Right lobe of liver (tissue), 6 donors: ENCODE measurements around the gene ASIC2. TPM values are rescaled to one million over a fixed set of nuclear protein-coding genes. Genes with fewer than 3 reads are reported as not detected.

Experiments used
- ATAC-seq, 4 donors: fragments of 200-7000 bp; cut with Tn5 transposase; one replicate each; pipeline ENCODE4 v1.9.1; 2020; ENCODE audit warnings: mild to moderate bottlenecking in 4 of 4, moderate library complexity in 4 of 4
- DNase-seq, 3 donors: peaks; one replicate each; pipeline ENCODE4 v3.0.0-alpha.2; 2020
- H3K27ac ChIP-seq, 3 donors: fragments of 200-600 bp; one replicate each; pipeline ENCODE4 v1.8.0; 2022
- H3K27me3 ChIP-seq, 2 donors: fragments of 200-600 bp; one replicate each; pipeline ENCODE4 v1.8.0; 2022
- H3K36me3 ChIP-seq, 4 donors: fragments of 200-600 bp; sonication (generic) in 1 of 4; one replicate each; pipeline versions ENCODE4 v1.5.1 to v1.8.0; 2017 to 2022; ENCODE audit warnings: control low read depth in 1 of 4
- H3K4me1 ChIP-seq, 4 donors: fragments of 200-600 bp; sonication (generic) in 1 of 4; one replicate each; pipeline versions ENCODE4 v1.5.1 to v1.8.0; 2017 to 2022; ENCODE audit warnings: control low read depth in 1 of 4
- H3K4me3 ChIP-seq, 3 donors: fragments of 200-600 bp; one replicate each; pipeline ENCODE4 v1.8.0; 2022
- H3K9me3 ChIP-seq, 4 donors: fragments of 200-600 bp; sonication (generic) in 1 of 4; one replicate each; pipeline versions ENCODE4 v1.5.1 to v1.8.0; 2017 to 2022; ENCODE audit warnings: control low read depth in 1 of 4
- CTCF ChIP-seq, 4 donors: fragments of 200-600 bp in 3 of 4; fragments of 450-650 bp in 1 of 4; IDR thresholded peaks; one replicate each; pipeline versions ENCODE4 v1.5.1 to v1.8.0; 2016 to 2022; ENCODE audit warnings: antibody characterized with exemption in 4 of 4, mild to moderate bottlenecking in 2 of 4
- POLR2A ChIP-seq: fragments of 450-650 bp; IDR thresholded peaks from one replicate; pipeline ENCODE4 v1.6.1; 2017; ENCODE audit warnings: antibody characterized with exemption, mild to moderate bottlenecking
- WGBS: methylation state at CpG from one replicate; pipeline ENCODE4 v1.1.6; 2018; ENCODE audit warnings: low coverage, low lambda C conversion rate; ENCODE audit not compliant: insufficient coverage; ENCODE audit errors: missing lambda C conversion rate; 5-methylcytosine and 5-hydroxymethylcytosine counted together
- intact Hi-C, 2 donors: fragments of 100-400 bp; cut with DNase I; formaldehyde crosslinking; loops; one replicate each; pipeline versions ENCODE4 v1.11.2 to v1.14.1; 2022
- total RNA-seq, 6 experiments: library from RNA; depleted of rRNA in 2 of 6; stranded (reverse); fragments of >200 nt in 2 of 6; fragmentation: NEBNext Ultra II Directional in 3 of 6; extraction: Animal tissue kit (Norgen Biotek cat#: 25700) in 3 of 6; gene quantifications; one replicate each; pipeline versions ENCODE4 v1.1.0 to v1.2.4, GENCODE V29; 2016 to 2023
- donor health status: DM: no; HTN: yes; CAD: no.
- donor health status: DM: no; HTN: no; CAD: no.
- donor health status: DM: no; HTN: no; CAD: no.
- donor health status: DM: no; HTN: yes; CAD: no.
- donor health status: DM: no; HTN: yes; CAD: no.

Gene ASIC2
- total RNA-seq, 6 experiments from 2014 or later, result 0.11 to 0.31 (median 0.12) TPM; not detected in 3

GRCh38 chr17:33242375-33243124, 50.5 kb downstream of the ASIC2 start:
- no peak overlapping the region for H3K27ac ChIP-seq
- no peaks in the 10 kb centered on the region for H3K4me1 ChIP-seq
- no peak for DNase-seq
- intact Hi-C loops, result no loop called here
- no peak overlapping the region for H3K4me3 ChIP-seq
- no peaks in the 10 kb centered on the region for H3K36me3 ChIP-seq
- 77% methylated on average over 7 of the region's 8 CpGs for WGBS
- no peaks in the 10 kb centered on the region for H3K9me3 ChIP-seq
- TF ChIP-seq POLR2A (no peak), CTCF (IDR thresholded peaks at IDR 0.05) (no peak)
- ATAC-seq, result no peak
- no peaks in the 10 kb centered on the region for H3K27me3 ChIP-seq

- H3K36me3 ChIP-seq, result no peaks in the 10 kb centered on the region
These were observed 51.7 kb downstream of the ASIC2 start for GRCh38 chr17:33241390-33241789.

GRCh38 chr17:33240362-33240761, 52.7 kb downstream of the ASIC2 start:
- intact Hi-C loops, result no loop called here
- no peak overlapping the region for H3K4me3 ChIP-seq
- no peaks in the 10 kb centered on the region for H3K27me3 ChIP-seq
- no peak overlapping the region for H3K27ac ChIP-seq
- ATAC-seq (no peak), DNase-seq (no peak)
- TF ChIP-seq POLR2A, result no peak
- no peak for TF ChIP-seq CTCF (IDR thresholded peaks at IDR 0.05)
- 100% methylated on average over 1 of the region's 6 CpGs for WGBS
- no peaks in the 10 kb centered on the region for H3K36me3 ChIP-seq
- no peaks in the 10 kb centered on the region for H3K4me1 ChIP-seq
- H3K9me3 ChIP-seq, result no peaks in the 10 kb centered on the region

More at GRCh38 chr17:33241390-33241789, 51.7 kb downstream of the ASIC2 start:
- Histone ChIP-seq H3K4me1 (no peaks in the 10 kb centered on the region), H3K27ac (no peak overlapping the region), H3K4me3 (no peak overlapping the region), H3K27me3 (no peaks in the 10 kb centered on the region), H3K9me3 (no peaks in the 10 kb centered on the region)
- intact Hi-C loops, result no loop called here
- TF ChIP-seq POLR2A (no peak), CTCF (IDR thresholded peaks at IDR 0.05) (no peak)
- ATAC-seq (no peak), DNase-seq (no peak)

GRCh38 chr17:33239702-33240101, 53.4 kb downstream of the ASIC2 start:
- DNase-seq (no peak), ATAC-seq (no peak)
- H3K27me3 ChIP-seq, result no peaks in the 10 kb centered on the region
- H3K4me1 ChIP-seq, result no peaks in the 10 kb centered on the region
- no peaks in the 10 kb centered on the region for H3K36me3 ChIP-seq
- TF ChIP-seq CTCF (IDR thresholded peaks at IDR 0.05), result no peak
- no peak for TF ChIP-seq POLR2A
- no peaks in the 10 kb centered on the region for H3K9me3 ChIP-seq
- WGBS, result 25% methylated on average over 1 of the region's 1 CpG
- intact Hi-C loops, result no loop called here
- H3K27ac ChIP-seq, result no peak overlapping the region
- H3K4me3 ChIP-seq, result no peak overlapping the region
